H4 (cell line): ENCODE measurements around the gene RXRA. TPM values are rescaled to one million over a fixed set of nuclear protein-coding genes. Genes with fewer than 3 reads are reported as not detected.
A peak's percentile ranks its signal among the peaks of the same experiment; 100 is the strongest.

Source experiments
- DNase-seq: peaks from one replicate; pipeline ENCODE4 v3.0.0-alpha.2; 2015; ENCODE audit warnings: low spot score
- total RNA-seq: library from RNA; depleted of rRNA; stranded (reverse); fragments of >200 nt; shearing (Covaris generic); gene quantifications from 2 replicates; pipeline ENCODE4 v1.2.3, GENCODE V29; 2014; rRNA removed

RXRA gene
- 11.2 and 12.8 TPM in 2 replicates for total RNA-seq

- peak; percentile 79 for DNase-seq
Observed at GRCh38 chr9:134325813-134326723, at the start of gene RXRA. RXRA (plus strand) TSS chr9:134326455; CDS start chr9:134326632, 177 bp downstream.

GRCh38 chr9:134278286-134278685, 48.0 kb upstream of the RXRA start:
- no peak for DNase-seq

GRCh38 chr9:134278974-134279640, 47.1 kb upstream of the RXRA start:
- DNase-seq, result no peak

GRCh38 chr9:134282138-134282650, 44.1 kb upstream of the RXRA start:
- DNase-seq, result no peak

GRCh38 chr9:134283111-134283515, 43.1 kb upstream of the RXRA start:
- peak; percentile 73 for DNase-seq

GRCh38 chr9:134283692-134284265, 42.5 kb upstream of the RXRA start:
- DNase-seq, result no peak

GRCh38 chr9:134284273-134284672, 42.0 kb upstream of the RXRA start:
- DNase-seq, result peak; percentile 48

- DNase-seq, result no peak
Observed at GRCh38 chr9:134284741-134285140, 41.5 kb upstream of the RXRA start.

GRCh38 chr9:134285215-134285845, 40.9 kb upstream of the RXRA start:
- no peak for DNase-seq

- DNase-seq, result no peak
Observed at GRCh38 chr9:134286471-134287245, 39.6 kb upstream of the RXRA start.

GRCh38 chr9:134287591-134288491, 38.4 kb upstream of the RXRA start:
- DNase-seq, result no peak

GRCh38 chr9:134288746-134289145, 37.5 kb upstream of the RXRA start:
- no peak for DNase-seq

GRCh38 chr9:134289241-134289875, 36.9 kb upstream of the RXRA start:
- no peak for DNase-seq

- no peak for DNase-seq
Observed at GRCh38 chr9:134290603-134291451, 35.4 kb upstream of the RXRA start.

- no peak for DNase-seq
Observed at GRCh38 chr9:134291452-134291881, 34.8 kb upstream of the RXRA start.

GRCh38 chr9:134291961-134292871, 34.0 kb upstream of the RXRA start:
- DNase-seq, result no peak

GRCh38 chr9:134293031-134293521, 33.2 kb upstream of the RXRA start:
- DNase-seq, result no peak
